IPS DF 4.7 (cell line): ENCODE measurements around the gene PWWP2B.

Source experiments
- DNase-seq: peaks from one replicate; pipeline ENCODE4 v3.0.0-alpha.2; 2013; ENCODE audit warnings: low spot score; ENCODE audit errors: extremely low read depth

The PWWP2B gene

GRCh38 chr10:132446195-132446581 is 49.2 kb downstream of the PWWP2B start:
- DNase-seq: no peak

- DNase-seq: no peak
These were observed 49.9 kb downstream of the PWWP2B start for GRCh38 chr10:132446661-132447445.

- DNase-seq: no peak
These were observed 50.6 kb downstream of the PWWP2B start for GRCh38 chr10:132447446-132448247.

- no peak for DNase-seq
These were observed 51.3 kb downstream of the PWWP2B start for GRCh38 chr10:132448248-132448731.

GRCh38 chr10:132449051-132449810 is 52.2 kb downstream of the PWWP2B start:
- no peak for DNase-seq

GRCh38 chr10:132449811-132450181 is 52.8 kb downstream of the PWWP2B start:
- no peak for DNase-seq

- no peak for DNase-seq
These were observed 53.4 kb downstream of the PWWP2B start for GRCh38 chr10:132450466-132450824.

GRCh38 chr10:132450825-132451505 is 54.0 kb downstream of the PWWP2B start:
- DNase-seq: no peak

- DNase-seq: no peak
These were observed 54.7 kb downstream of the PWWP2B start for GRCh38 chr10:132451506-132452215.

- DNase-seq: no peak
These were observed 55.2 kb downstream of the PWWP2B start for GRCh38 chr10:132452216-132452650.

GRCh38 chr10:132452651-132453469 is 55.9 kb downstream of the PWWP2B start:
- DNase-seq: no peak

- no peak for DNase-seq
These were observed 56.5 kb downstream of the PWWP2B start for GRCh38 chr10:132453470-132453861.

GRCh38 chr10:132454296-132455198 is 57.5 kb downstream of the PWWP2B start:
- no peak for DNase-seq

- no peak for DNase-seq
These were observed 58.5 kb downstream of the PWWP2B start for GRCh38 chr10:132455441-132455971.

GRCh38 chr10:132455986-132456847 is 59.2 kb downstream of the PWWP2B start:
- no peak for DNase-seq

- DNase-seq: no peak
These were observed 59.9 kb downstream of the PWWP2B start for GRCh38 chr10:132456881-132457280.

GRCh38 chr10:132457328-132458070 is 60.5 kb downstream of the PWWP2B start:
- no peak for DNase-seq
